Activated B cell treated with CpG ODN at 0.5 μM for 24 hours (primary cell): ENCODE results near the gene MSS51. TPM values are rescaled to one million over a fixed set of nuclear protein-coding genes. Genes with fewer than 3 reads are reported as not detected.

ENCODE experiments used
- ATAC-seq: fragments of 200-7000 bp; cut with Tn5 transposase; one replicate; pipeline ENCODE4 v1.10.0; 2021; ENCODE audit warnings: low read depth, mild to moderate bottlenecking, moderate library complexity
- CTCF ChIA-PET: fragments of 350-600 bp; sonication (Branson Sonifier 250); formaldehyde crosslinking; loops from one replicate; lab custom pipeline; 2021; ENCODE audit warnings: antibody characterized with exemption; lab: Charles Lee
- POLR2A ChIA-PET: fragments of 350-600 bp; sonication (Branson Sonifier 250); formaldehyde crosslinking; loops from one replicate; lab custom pipeline; 2021; ENCODE audit warnings: antibody characterized with exemption; lab: Charles Lee
- DNase-seq: peaks from one replicate; pipeline ENCODE4 v3.0.0; 2022
- H3K27ac Mint-ChIP-seq: one replicate; pipeline ENCODE4 v1.8.0; 2020; ENCODE audit warnings: mixed read lengths
- H3K27me3 Mint-ChIP-seq: one replicate; pipeline ENCODE4 v1.8.0; 2021; ENCODE audit warnings: mixed read lengths
- H3K36me3 Mint-ChIP-seq: one replicate; pipeline ENCODE4 v1.8.0; 2021; ENCODE audit warnings: low read depth, mixed read lengths
- H3K4me1 Mint-ChIP-seq: one replicate; pipeline ENCODE4 v1.8.0; 2021; ENCODE audit warnings: mixed read lengths
- H3K4me3 Mint-ChIP-seq: one replicate; pipeline ENCODE4 v1.8.0; 2020; ENCODE audit warnings: mild to moderate bottlenecking, mixed read lengths
- H3K9me3 Mint-ChIP-seq: one replicate; pipeline ENCODE4 v1.8.0; 2020; ENCODE audit warnings: mixed read lengths
- intact Hi-C: fragments of 100-400 bp; cut with micrococcal nuclease; formaldehyde crosslinking; loops from one replicate; pipeline ENCODE4 v1.15.1; 2024
- total RNA-seq: library from RNA; stranded (reverse); gene quantifications from 2 replicates; pipeline ENCODE4 v1.2.3, GENCODE V29; 2022
- TF ChIP-seq, protein P1 (sequence below): fragments of 200-600 bp; IDR thresholded peaks from one replicate; pipeline ENCODE4 v1.8.0; 2022; ENCODE audit warnings: antibody characterized with exemption, mild to moderate bottlenecking

MSS51 gene
- total RNA-seq, 1 donor from 2014 or later: 5.2 TPM

DNA sequence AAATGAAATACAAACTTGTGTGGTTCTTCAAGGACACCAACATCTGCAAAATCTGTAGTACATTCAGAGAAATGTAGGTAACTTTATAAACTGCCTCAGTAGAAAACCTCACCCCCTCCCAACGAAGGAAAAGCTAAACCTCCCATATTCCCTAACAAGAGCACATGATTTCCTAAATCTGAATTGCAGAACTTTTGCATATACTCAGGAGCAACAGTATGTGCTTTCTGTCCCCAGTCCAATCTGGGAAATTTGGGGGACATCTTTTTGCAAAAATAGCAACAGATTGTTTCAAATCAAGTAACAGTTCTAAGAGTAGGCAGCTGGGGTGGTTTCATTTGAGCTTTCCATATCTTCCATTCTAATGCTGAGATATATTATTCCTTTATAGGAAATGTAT lies 15.8 kb upstream of the MSS51 start:
- Mint-ChIP-seq H3K9me3 (no peaks in the 10 kb centered on the region), H3K4me3 (no peak overlapping the region), H3K36me3 (peaks cover 52% of the 10 kb centered on the region), H3K27me3 (no peaks in the 10 kb centered on the region), H3K27ac (no peak overlapping the region), H3K4me1 (no peaks in the 10 kb centered on the region)
- ChIA-PET CTCF (no interaction called here), POLR2A (no interaction called here)
- DNase-seq: no peak
- no peak for ATAC-seq
- intact Hi-C loops: no loop called here
- TF ChIP-seq, protein P1, sequence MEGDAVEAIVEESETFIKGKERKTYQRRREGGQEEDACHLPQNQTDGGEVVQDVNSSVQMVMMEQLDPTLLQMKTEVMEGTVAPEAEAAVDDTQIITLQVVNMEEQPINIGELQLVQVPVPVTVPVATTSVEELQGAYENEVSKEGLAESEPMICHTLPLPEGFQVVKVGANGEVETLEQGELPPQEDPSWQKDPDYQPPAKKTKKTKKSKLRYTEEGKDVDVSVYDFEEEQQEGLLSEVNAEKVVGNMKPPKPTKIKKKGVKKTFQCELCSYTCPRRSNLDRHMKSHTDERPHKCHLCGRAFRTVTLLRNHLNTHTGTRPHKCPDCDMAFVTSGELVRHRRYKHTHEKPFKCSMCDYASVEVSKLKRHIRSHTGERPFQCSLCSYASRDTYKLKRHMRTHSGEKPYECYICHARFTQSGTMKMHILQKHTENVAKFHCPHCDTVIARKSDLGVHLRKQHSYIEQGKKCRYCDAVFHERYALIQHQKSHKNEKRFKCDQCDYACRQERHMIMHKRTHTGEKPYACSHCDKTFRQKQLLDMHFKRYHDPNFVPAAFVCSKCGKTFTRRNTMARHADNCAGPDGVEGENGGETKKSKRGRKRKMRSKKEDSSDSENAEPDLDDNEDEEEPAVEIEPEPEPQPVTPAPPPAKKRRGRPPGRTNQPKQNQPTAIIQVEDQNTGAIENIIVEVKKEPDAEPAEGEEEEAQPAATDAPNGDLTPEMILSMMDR: no peak

DNA sequence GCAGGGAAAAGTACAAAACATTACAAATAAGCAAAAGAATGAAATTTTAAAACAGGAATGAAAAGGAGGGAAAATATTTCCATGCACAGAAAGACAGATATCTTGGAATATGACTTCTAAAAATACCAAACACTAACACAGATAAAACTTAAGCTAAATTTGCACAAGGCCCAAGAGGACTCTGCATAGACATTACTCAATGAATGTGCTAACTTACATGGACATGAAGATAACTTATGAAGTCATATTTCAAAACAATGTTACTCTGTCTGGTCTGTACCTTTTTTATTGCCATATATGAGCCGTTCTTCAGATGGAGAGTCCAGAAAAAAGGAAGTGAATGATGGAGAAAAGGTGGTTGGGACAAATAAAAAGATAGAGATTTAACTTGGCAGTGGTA lies 15.0 kb upstream of the MSS51 start:
- DNase-seq (no peak), ATAC-seq (no peak)
- POLR2A ChIA-PET: no interaction called here

DNA sequence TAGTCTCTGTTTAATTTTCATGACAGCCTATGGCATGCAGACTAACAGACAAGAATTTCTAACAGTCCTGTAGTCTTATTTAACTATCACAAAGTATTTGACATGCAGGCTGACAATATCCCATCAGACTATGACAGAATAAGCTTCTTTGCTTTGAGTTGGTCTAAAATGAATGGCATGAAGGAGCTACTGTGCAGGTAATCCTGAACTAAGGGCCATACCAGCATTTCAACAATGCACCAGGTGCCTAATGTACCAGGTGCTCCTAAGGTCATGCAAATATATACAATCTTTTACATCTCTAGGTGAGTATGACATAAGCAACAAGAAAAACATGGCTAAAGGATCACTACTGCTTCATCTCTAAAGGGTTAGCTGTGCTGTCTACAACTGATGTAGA lies 13.6 kb upstream of the MSS51 start:
- Mint-ChIP-seq H3K36me3 (peaks cover 50% of the 10 kb centered on the region), H3K27me3 (no peaks in the 10 kb centered on the region), H3K9me3 (no peaks in the 10 kb centered on the region), H3K4me3 (no peak overlapping the region), H3K27ac (no peak overlapping the region), H3K4me1 (no peaks in the 10 kb centered on the region)
- DNase-seq (no peak), ATAC-seq (no peak)
- TF ChIP-seq, protein P1: no peak
- intact Hi-C loops: no loop called here
- POLR2A ChIA-PET: no interaction called here
- CTCF ChIA-PET: no interaction called here

More for the DNA sequence above, 15.0 kb upstream of the MSS51 start:
- H3K36me3 Mint-ChIP-seq: peaks cover 51% of the 10 kb centered on the region
- no peaks in the 10 kb centered on the region for H3K9me3 Mint-ChIP-seq
- CTCF ChIA-PET: no interaction called here
- no peak overlapping the region for H3K4me3 Mint-ChIP-seq
- no peak overlapping the region for H3K27ac Mint-ChIP-seq
- TF ChIP-seq, protein P1: no peak
- intact Hi-C loops: no loop called here
- H3K27me3 Mint-ChIP-seq: no peaks in the 10 kb centered on the region
- H3K4me1 Mint-ChIP-seq: no peaks in the 10 kb centered on the region

DNA sequence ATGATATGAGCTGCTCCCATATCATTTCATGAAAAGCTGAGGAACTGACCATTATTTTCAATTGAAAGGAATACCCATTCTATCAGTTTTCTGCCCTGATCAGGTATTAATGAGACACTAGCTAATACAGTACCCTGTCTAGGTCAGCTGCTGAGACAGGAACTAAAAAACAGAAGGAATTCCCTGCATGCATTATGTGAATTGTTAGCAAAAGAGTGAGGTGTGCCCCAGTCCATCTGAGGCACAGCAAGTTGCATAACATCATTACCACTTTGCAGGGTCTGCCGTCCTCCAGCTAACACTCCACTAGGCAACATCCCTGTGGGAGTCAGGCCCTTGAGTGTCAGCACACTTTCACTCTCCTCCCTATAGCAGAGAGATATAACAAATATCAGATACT lies 11.1 kb upstream of the MSS51 start:
- Mint-ChIP-seq H3K27ac (no peak overlapping the region), H3K36me3 (peaks cover 60% of the 10 kb centered on the region), H3K4me3 (no peak overlapping the region), H3K4me1 (no peaks in the 10 kb centered on the region), H3K9me3 (no peaks in the 10 kb centered on the region), H3K27me3 (no peaks in the 10 kb centered on the region)
- no peak for DNase-seq
- ChIA-PET POLR2A (no interaction called here), CTCF (no interaction called here)
- TF ChIP-seq, protein P1: no peak
- no peak for ATAC-seq
- intact Hi-C loops: no loop called here

DNA sequence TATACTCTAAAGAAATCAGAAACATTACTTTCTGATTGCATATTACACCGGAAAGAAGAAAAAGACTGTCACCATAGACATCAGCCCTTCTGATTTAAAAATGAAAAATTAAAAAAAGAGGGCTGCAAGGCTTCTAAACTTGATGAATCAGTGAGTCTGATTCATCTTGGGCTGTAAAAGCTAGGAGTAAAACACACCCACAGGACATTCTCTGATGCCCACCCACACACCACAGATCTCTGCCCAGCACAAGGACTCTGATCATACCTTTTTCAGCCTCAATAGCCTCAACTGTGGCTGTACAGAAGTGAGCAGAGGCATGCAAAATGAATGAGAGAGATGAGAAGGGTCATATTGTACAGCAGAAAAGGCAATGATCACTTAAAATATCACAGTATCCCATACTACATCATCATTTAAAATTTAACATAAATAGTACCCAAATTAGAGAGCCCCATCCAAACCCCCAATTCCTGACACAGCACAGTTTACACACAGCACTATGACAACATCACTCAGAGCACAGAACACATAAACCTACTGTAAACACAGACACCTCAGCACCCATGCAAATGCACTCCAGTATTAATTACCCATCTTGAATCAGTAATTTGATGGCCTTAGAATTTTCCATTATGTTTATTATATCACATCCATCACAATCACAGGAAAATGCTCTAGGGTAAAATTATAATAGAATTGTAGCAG lies 6.4 kb upstream of the MSS51 start:
- ATAC-seq: no peak
- ChIA-PET POLR2A (no interaction called here), CTCF (no interaction called here)
- TF ChIP-seq, protein P1: no peak
- no peak overlapping the region for H3K4me3 Mint-ChIP-seq
- no peaks in the 10 kb centered on the region for H3K27me3 Mint-ChIP-seq
- H3K9me3 Mint-ChIP-seq: no peaks in the 10 kb centered on the region
- H3K4me1 Mint-ChIP-seq: no peaks in the 10 kb centered on the region
- no peak for DNase-seq
- H3K27ac Mint-ChIP-seq: no peak overlapping the region
- H3K36me3 Mint-ChIP-seq: peaks cover 55% of the 10 kb centered on the region
- intact Hi-C loops: no loop called here
